ENCODE results near the gene PAXIP1. TPM values are rescaled to one million over a fixed set of nuclear protein-coding genes. Genes with fewer than 3 reads are reported as not detected.

The PAXIP1 gene
- total RNA-seq, 4 donors from 2014 or later, result 13.5 to 29.6 (median 19.4) TPM

DNA sequence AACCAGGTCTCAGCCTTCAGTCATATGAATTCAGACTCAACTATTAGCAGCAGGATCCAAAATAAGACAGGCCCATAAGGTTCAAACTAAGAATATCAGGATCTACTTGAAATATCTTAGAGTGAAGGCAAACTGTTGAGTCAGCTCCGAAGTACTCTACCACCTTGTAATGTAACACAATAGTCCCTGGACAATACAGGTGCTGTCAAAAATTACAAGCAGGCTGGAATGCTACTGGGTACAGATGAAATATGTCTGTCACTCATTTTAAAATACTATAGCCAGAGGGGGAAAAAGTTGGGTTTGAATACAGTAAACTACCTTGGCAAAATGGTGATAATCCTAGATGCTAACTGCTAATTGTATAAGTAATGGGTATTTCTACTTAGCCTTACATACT is 6.8 kb downstream of the PAXIP1 start:
- Histone ChIP-seq H3K36me3 (peaks cover 37% of the 10 kb centered on the region), H3K4me1 (no peaks in the 10 kb centered on the region), H3K27me3 (no peaks in the 10 kb centered on the region), H3K4me3 (no peak overlapping the region), H3K9me3 (no peaks in the 10 kb centered on the region), H3K27ac (no peak overlapping the region)
- TF ChIP-seq, protein P1, sequence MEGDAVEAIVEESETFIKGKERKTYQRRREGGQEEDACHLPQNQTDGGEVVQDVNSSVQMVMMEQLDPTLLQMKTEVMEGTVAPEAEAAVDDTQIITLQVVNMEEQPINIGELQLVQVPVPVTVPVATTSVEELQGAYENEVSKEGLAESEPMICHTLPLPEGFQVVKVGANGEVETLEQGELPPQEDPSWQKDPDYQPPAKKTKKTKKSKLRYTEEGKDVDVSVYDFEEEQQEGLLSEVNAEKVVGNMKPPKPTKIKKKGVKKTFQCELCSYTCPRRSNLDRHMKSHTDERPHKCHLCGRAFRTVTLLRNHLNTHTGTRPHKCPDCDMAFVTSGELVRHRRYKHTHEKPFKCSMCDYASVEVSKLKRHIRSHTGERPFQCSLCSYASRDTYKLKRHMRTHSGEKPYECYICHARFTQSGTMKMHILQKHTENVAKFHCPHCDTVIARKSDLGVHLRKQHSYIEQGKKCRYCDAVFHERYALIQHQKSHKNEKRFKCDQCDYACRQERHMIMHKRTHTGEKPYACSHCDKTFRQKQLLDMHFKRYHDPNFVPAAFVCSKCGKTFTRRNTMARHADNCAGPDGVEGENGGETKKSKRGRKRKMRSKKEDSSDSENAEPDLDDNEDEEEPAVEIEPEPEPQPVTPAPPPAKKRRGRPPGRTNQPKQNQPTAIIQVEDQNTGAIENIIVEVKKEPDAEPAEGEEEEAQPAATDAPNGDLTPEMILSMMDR (IDR thresholded peaks at IDR 0.05), result no peak
- TF ChIP-seq POLR2AphosphoS5 (IDR thresholded peaks at IDR 0.05) (no peak), POLR2A (IDR thresholded peaks at IDR 0.05) (no peak), EP300 (IDR thresholded peaks at IDR 0.05) (no peak)
- WGBS, result 88% methylated on average over 1 of the region's 1 CpG
- DNase-seq (ENCODE audit: low spot score in 2 of 2), result no peak

DNA sequence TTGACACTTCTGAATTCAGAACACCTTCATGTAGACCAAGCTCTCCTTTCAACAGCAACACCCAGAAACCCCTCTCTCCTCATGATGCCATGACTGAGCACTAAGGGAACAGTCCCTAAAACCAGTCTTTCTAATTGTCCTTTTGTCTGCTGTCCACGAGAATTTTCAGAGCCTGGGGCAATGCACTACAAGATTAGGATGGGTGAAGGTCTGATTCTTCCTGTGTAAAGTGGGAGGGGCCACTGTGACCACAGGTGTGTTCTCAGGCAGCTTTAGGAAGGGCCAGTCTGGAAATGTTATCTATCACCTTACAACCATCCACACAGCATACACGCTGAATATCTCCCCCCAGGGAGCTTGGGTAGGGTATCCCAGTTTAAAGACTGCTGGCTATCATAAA is 7.9 kb downstream of the PAXIP1 start:
- Histone ChIP-seq H3K9me3 (no peaks in the 10 kb centered on the region), H3K36me3 (peaks cover 42% of the 10 kb centered on the region), H3K4me3 (no peak overlapping the region), H3K27ac (no peak overlapping the region), H3K4me1 (no peaks in the 10 kb centered on the region), H3K27me3 (no peaks in the 10 kb centered on the region)
- no peak for DNase-seq (ENCODE audit: low spot score in 2 of 2)
- WGBS, result 79% methylated on average over 2 of the region's 2 CpGs
- no peak for TF ChIP-seq POLR2AphosphoS5 (IDR thresholded peaks at IDR 0.05)
- no peak for TF ChIP-seq EP300 (IDR thresholded peaks at IDR 0.05)
- no peak for TF ChIP-seq POLR2A (IDR thresholded peaks at IDR 0.05)
- TF ChIP-seq, protein P1 (IDR thresholded peaks at IDR 0.05), result no peak

DNA sequence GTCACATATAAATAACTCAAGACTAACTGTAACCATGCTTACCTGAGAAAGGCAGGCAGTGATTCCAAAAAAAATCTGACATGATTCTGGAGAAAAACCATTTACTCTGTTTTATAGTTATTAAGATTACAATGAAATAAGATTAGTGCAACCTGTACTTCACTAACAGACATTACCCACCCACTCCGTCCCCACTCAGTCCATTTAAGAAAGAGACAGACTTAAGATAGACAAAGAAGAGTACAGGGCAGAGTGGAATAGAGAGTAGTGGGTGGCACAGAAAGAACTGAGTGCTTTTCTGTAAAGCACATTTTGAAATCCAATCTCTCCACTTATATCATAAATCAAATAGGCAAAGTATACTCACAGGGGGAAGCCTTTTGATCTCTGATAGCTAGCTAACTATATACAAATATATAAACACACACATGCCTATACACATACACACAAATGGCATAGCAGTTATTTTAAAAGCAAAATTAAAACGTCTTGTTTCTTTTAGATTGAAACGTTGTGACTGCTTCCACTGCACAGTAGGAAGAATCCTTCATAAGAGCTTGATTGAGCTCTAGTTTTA is 11.9 kb downstream of the PAXIP1 start:
- TF ChIP-seq, protein P1 (IDR thresholded peaks at IDR 0.05), result no peak
- TF ChIP-seq EP300 (IDR thresholded peaks at IDR 0.05) (no peak), POLR2A (IDR thresholded peaks at IDR 0.05) (no peak), POLR2AphosphoS5 (IDR thresholded peaks at IDR 0.05) (no peak)
- 75% methylated on average over 3 of the region's 3 CpGs for WGBS
- H3K36me3 ChIP-seq, result peaks cover 29% of the 10 kb centered on the region

DNA sequence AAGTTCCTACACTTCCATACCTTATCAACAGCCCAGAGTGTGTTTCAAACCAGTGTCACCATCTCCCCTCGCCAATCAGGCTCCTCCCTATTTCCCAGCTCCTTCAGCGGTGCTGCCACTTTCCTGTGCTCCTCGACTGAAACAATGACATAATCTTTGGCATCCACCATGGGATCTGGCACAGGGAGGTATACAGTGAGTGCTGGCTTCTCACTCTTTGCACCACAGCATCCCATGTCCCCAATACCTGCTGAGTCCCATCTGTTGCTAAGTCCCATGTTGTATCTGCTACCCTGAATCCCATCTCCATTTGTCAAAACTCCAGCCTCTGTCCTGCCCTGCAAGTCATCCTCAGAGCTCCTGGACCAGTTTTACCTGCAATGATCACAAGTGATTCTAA is 15.4 kb downstream of the PAXIP1 start:
- Histone ChIP-seq H3K27me3 (no peaks in the 10 kb centered on the region), H3K27ac (no peak overlapping the region), H3K9me3 (no peaks in the 10 kb centered on the region), H3K36me3 (peaks cover 17% of the 10 kb centered on the region), H3K4me3 (no peak overlapping the region), H3K4me1 (peaks cover 5% of the 10 kb centered on the region)
- no peak for DNase-seq (ENCODE audit: low spot score in 2 of 2)
- 51% methylated on average over 3 of the region's 3 CpGs for WGBS
- TF ChIP-seq POLR2A (IDR thresholded peaks at IDR 0.05) (no peak), POLR2AphosphoS5 (IDR thresholded peaks at IDR 0.05) (no peak), EP300 (IDR thresholded peaks at IDR 0.05) (no peak)
- TF ChIP-seq, protein P1 (IDR thresholded peaks at IDR 0.05), result no peak

More for the DNA sequence above, 11.9 kb downstream of the PAXIP1 start:
- Histone ChIP-seq H3K4me1 (no peaks in the 10 kb centered on the region), H3K27me3 (no peaks in the 10 kb centered on the region), H3K4me3 (no peak overlapping the region), H3K9me3 (no peaks in the 10 kb centered on the region), H3K27ac (no peak overlapping the region)
- DNase-seq (ENCODE audit: low spot score in 2 of 2), result no peak

DNA sequence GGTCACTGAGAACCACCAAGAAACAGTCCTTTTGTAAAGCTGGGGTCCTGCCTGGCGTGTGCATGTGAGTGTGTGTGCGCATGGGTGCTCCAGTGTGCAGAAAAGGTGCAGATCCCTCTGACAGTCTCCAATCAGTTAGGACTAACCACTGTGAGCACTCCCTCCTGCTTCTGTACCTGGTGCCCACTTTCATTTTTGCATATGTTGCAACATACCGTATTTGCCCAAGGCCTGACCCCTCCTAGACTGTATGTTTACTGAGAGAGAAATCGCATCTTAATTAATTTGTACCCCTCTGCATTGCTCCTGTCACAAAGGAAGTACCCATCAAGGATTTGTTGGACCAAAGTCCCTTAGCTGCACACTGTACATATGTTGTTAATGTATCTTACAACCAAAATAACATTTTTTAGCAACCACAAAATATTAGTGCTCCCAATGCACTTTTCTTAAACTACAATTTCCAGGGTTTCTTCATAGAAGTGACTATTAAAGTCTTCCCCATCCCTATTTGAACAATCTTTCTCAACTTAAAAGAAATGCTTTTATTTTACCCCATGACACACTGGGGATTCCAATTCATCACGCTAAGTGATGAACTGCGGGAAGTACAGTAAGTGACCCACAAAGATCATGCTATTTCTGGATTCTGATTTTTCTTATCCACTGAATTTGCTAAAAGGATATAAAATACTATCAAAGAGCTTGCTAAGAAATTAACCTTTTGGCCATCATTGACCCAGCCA is 16.6 kb downstream of the PAXIP1 start:
- no peaks in the 10 kb centered on the region for H3K9me3 ChIP-seq
- no peak overlapping the region for H3K27ac ChIP-seq
- DNase-seq (ENCODE audit: low spot score in 2 of 2), result no peak
- TF ChIP-seq EP300 (IDR thresholded peaks at IDR 0.05) (no peak), POLR2A (IDR thresholded peaks at IDR 0.05) (no peak), POLR2AphosphoS5 (IDR thresholded peaks at IDR 0.05) (no peak)
- TF ChIP-seq, protein P1 (IDR thresholded peaks at IDR 0.05), result no peak
- peaks cover 5% of the 10 kb centered on the region for H3K4me1 ChIP-seq
- H3K36me3 ChIP-seq, result peaks cover 19% of the 10 kb centered on the region
- no peak overlapping the region for H3K4me3 ChIP-seq
- 97% methylated on average over 6 of the region's 6 CpGs for WGBS
- H3K27me3 ChIP-seq, result no peaks in the 10 kb centered on the region

Measured in suprapubic skin (tissue), 4 donors.